DOHH2 (cell line): Measurements from ENCODE around the gene DUOX1.

Source experiments
- H3F3A ChIP-seq: fragments of 200-600 bp; sonication (generic), shearing (Covaris generic); 2 replicates; pipeline ENCODE4 v1.6.0; 2016; ENCODE audit warnings: antibody characterized with exemption, mild to moderate bottlenecking; ENCODE audit not compliant: control insufficient read depth, insufficient read depth
- H3K27ac ChIP-seq: fragments of 200-600 bp; sonication (generic); 2 replicates; pipeline ENCODE4 v1.5.1; 2014; ENCODE audit warnings: low read depth, mild to moderate bottlenecking, low read length, moderate library complexity
- H3K27me3 ChIP-seq: fragments of 200-600 bp; sonication (generic); 2 replicates; pipeline ENCODE4 v1.6.1; 2014; ENCODE audit warnings: mild to moderate bottlenecking, low read length, mixed read lengths; ENCODE audit not compliant: control insufficient read depth
- H3K36me3 ChIP-seq: fragments of 200-600 bp; sonication (generic); 2 replicates; pipeline ENCODE4 v1.6.1; 2014; ENCODE audit warnings: mild to moderate bottlenecking, low read length, moderate library complexity, mixed read lengths; ENCODE audit not compliant: control insufficient read depth
- H3K4me1 ChIP-seq: fragments of 200-600 bp; sonication (generic); 2 replicates; pipeline ENCODE4 v1.6.1; 2014; ENCODE audit warnings: mild to moderate bottlenecking, low read length, mixed read lengths; ENCODE audit not compliant: control insufficient read depth
- H3K4me2 ChIP-seq: fragments of 200-600 bp; sonication (generic); 2 replicates; pipeline ENCODE4 v1.6.0; 2014; ENCODE audit warnings: mild to moderate bottlenecking, low read length, moderate library complexity
- H3K4me3 ChIP-seq: fragments of 200-600 bp; sonication (generic); 2 replicates; pipeline ENCODE4 v1.5.1; 2014; ENCODE audit warnings: mild to moderate bottlenecking, low read length, mixed read lengths
- H3K79me2 ChIP-seq: fragments of 200-600 bp; sonication (generic); 2 replicates; pipeline ENCODE4 v1.6.1; 2014; ENCODE audit warnings: mild to moderate bottlenecking, low read length, mixed read lengths; ENCODE audit not compliant: control insufficient read depth
- H3K9me2 ChIP-seq: fragments of 200-600 bp; sonication (generic); replicated peaks from 2 replicates; pipeline ENCODE4 v1.6.1; 2014; ENCODE audit warnings: mild to moderate bottlenecking, low read length, mixed read lengths; ENCODE audit not compliant: control insufficient read depth
- H3K9me3 ChIP-seq: fragments of 200-600 bp; sonication (generic); 2 replicates; pipeline ENCODE4 v1.6.1; 2014; ENCODE audit warnings: antibody characterized with exemption, low read length, mixed read lengths; ENCODE audit not compliant: control insufficient read depth, insufficient read depth
- H4K20me1 ChIP-seq: fragments of 200-600 bp; sonication (generic); 2 replicates; pipeline ENCODE4 v1.6.0; 2014; ENCODE audit warnings: low read depth, mild to moderate bottlenecking, antibody characterized with exemption, low read length, moderate library complexity; ENCODE audit not compliant: control insufficient read depth, insufficient read depth
- CTCF ChIP-seq: fragments of 200-600 bp; sonication (generic); IDR thresholded peaks from one replicate; pipeline ENCODE4 v1.5.1; 2014; ENCODE audit warnings: antibody characterized with exemption, mild to moderate bottlenecking, low read depth, low read length; ENCODE audit not compliant: poor library complexity, severe bottlenecking
- EZH2phosphoT487 ChIP-seq: fragments of 200-600 bp; sonication (generic); IDR thresholded peaks from 2 replicates; pipeline ENCODE4 v1.6.1; 2017; ENCODE audit warnings: borderline replicate concordance, mild to moderate bottlenecking, antibody characterized with exemption, low read length, moderate library complexity, mixed read lengths

Gene DUOX1

DNA sequence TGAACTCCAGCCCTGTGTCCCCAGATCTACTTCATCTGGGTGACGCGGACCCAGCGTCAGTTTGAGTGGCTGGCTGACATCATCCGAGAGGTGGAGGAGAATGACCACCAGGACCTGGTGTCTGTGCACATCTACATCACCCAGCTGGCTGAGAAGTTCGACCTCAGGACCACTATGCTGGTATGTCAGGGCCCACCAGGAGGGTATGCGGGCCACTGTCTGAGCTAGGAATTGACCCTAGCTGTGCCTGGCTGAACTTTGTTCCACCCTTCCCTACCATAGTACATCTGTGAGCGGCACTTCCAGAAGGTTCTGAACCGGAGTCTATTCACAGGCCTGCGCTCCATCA lies 33.7 kb downstream of the DUOX1 start:
- H3F3A ChIP-seq: no peaks in the 10 kb centered on the region
- H3K36me3 ChIP-seq: no peaks in the 10 kb centered on the region
- H3K79me2 ChIP-seq: peaks cover 17% of the 10 kb centered on the region
- no peaks in the 10 kb centered on the region for H3K27me3 ChIP-seq
- no peak overlapping the region for H3K27ac ChIP-seq
- H3K9me3 ChIP-seq: no peaks in the 10 kb centered on the region
- no peaks in the 10 kb centered on the region for H3K9me2 ChIP-seq
- H4K20me1 ChIP-seq: no peaks in the 10 kb centered on the region
- no peak overlapping the region for H3K4me2 ChIP-seq
- no peak overlapping the region for H3K4me3 ChIP-seq
- H3K4me1 ChIP-seq: peaks cover 20% of the 10 kb centered on the region
- TF ChIP-seq CTCF (no peak), EZH2phosphoT487 (no peak)

GRCh38 chr15:45164914-45165313 lies 35.1 kb downstream of the DUOX1 start:
- Histone ChIP-seq H3F3A (0 out of 2 replicates have a peak, but pooled peaks cover 1% of the 10 kb centered on the region), H3K4me3 (no peak overlapping the region), H3K4me1 (peaks cover 28% of the 10 kb centered on the region), H3K27me3 (no peaks in the 10 kb centered on the region), H3K36me3 (no peaks in the 10 kb centered on the region), H4K20me1 (no peaks in the 10 kb centered on the region), H3K4me2 (no peak overlapping the region; the same call in 1 of the 2 replicates), H3K9me2 (no peaks in the 10 kb centered on the region), H3K9me3 (no peaks in the 10 kb centered on the region), H3K79me2 (peaks cover 17% of the 10 kb centered on the region), H3K27ac (no peak overlapping the region)
- TF ChIP-seq EZH2phosphoT487: no peak
- TF ChIP-seq CTCF: no peak

DNA sequence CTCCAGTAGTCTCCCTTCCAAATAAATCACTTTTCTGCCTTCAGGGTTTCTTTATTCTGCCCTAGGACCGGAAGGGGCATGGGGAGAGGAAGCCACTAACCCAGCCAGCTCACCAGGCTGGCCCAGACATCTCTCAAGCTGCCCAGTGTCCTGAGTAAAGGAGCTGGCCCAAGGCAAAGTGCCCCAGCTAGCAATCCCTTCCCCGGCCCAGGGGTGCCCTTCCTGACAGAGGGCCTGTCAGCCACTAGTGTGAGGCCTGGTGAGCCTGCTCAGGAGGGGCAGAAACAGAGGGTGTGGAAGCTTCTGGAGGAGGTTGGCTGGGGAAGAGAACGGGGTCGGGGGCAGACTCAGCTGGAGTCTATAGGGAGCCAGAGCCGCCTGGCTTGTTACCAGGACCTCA lies 35.7 kb downstream of the DUOX1 start:
- peaks cover 17% of the 10 kb centered on the region for H3K79me2 ChIP-seq
- no peaks in the 10 kb centered on the region for H3K36me3 ChIP-seq
- H3K27me3 ChIP-seq: no peaks in the 10 kb centered on the region
- H3K9me3 ChIP-seq: no peaks in the 10 kb centered on the region
- H3K4me3 ChIP-seq: peak overlapping the region; percentile 92
- H3K4me1 ChIP-seq: peaks cover 31% of the 10 kb centered on the region
- H3K27ac ChIP-seq: no peak overlapping the region
- peak overlapping the region; percentile 82 for H3K4me2 ChIP-seq
- no peaks in the 10 kb centered on the region for H3K9me2 ChIP-seq
- TF ChIP-seq CTCF (no peak), EZH2phosphoT487 (no peak)
- 0 out of 2 replicates have a peak, but pooled peaks cover 5% of the 10 kb centered on the region for H3F3A ChIP-seq
- H4K20me1 ChIP-seq: no peaks in the 10 kb centered on the region
